WTC11 (cell line): Measurements from ENCODE around the gene LZIC. TPM values are rescaled to one million over a fixed set of nuclear protein-coding genes. Genes with fewer than 3 reads are reported as not detected.

Experiments used
- ATAC-seq: fragments of 200-7000 bp; cut with Tn5 transposase; 2 replicates; pipeline ENCODE4 v1.10.0; 2021; ENCODE audit warnings: mild to moderate bottlenecking, moderate library complexity
- CTCF ChIA-PET: fragments of 300-600 bp; sonication (Branson Sonifier 250); formaldehyde crosslinking; loops from one replicate; lab custom pipeline; 2021; ENCODE audit warnings: antibody characterized with exemption; lab: Charles Lee
- POLR2A ChIA-PET: fragments of 350-600 bp; sonication (Branson Sonifier 250); formaldehyde crosslinking; loops from one replicate; lab custom pipeline; 2021; ENCODE audit warnings: antibody characterized with exemption; lab: Charles Lee
- DNase-seq: peaks from one replicate; pipeline ENCODE4 v3.0.0; 2021; ENCODE audit warnings: low spot score
- H3K27ac Mint-ChIP-seq: 2 replicates; pipeline ENCODE4 v1.8.0; 2021; ENCODE audit warnings: mixed read lengths
- H3K27me3 Mint-ChIP-seq: 2 replicates; pipeline ENCODE4 v1.8.0; 2021; ENCODE audit warnings: low read depth, mild to moderate bottlenecking, moderate library complexity, mixed read lengths
- H3K36me3 Mint-ChIP-seq: 2 replicates; pipeline ENCODE4 v1.8.0; 2021; ENCODE audit warnings: mixed read lengths
- H3K4me1 Mint-ChIP-seq: 2 replicates; pipeline ENCODE4 v1.8.0; 2022; ENCODE audit warnings: mixed read lengths
- H3K4me3 Mint-ChIP-seq: 2 replicates; pipeline ENCODE4 v1.8.0; 2021; ENCODE audit warnings: mild to moderate bottlenecking, moderate library complexity, mixed read lengths
- H3K9me3 Mint-ChIP-seq: 2 replicates; pipeline ENCODE4 v1.8.0; 2021; ENCODE audit warnings: mixed read lengths
- ELF4 ChIP-seq: sonication (generic); formaldehyde crosslinking; IDR thresholded peaks from 2 replicates; pipeline ENCODE4 v1.8.1; 2022; ENCODE audit warnings: low read depth, mild to moderate bottlenecking, moderate library complexity, missing genetic modification reagents
- EMX1 ChIP-seq: fragments of 250-450 bp; sonication (Bioruptor Pico); IDR thresholded peaks from 2 replicates; pipeline ENCODE4 v1.8.0; 2021; ENCODE audit warnings: mild to moderate bottlenecking
- FOXK1 ChIP-seq: sonication (generic); formaldehyde crosslinking; IDR thresholded peaks from 2 replicates; pipeline ENCODE4 v1.8.0; 2022; ENCODE audit warnings: mild to moderate bottlenecking, moderate library complexity, missing genetic modification reagents
- GABPB1 ChIP-seq: sonication (generic); formaldehyde crosslinking; IDR thresholded peaks from 2 replicates; pipeline ENCODE4 v1.8.1; 2023; ENCODE audit warnings: mild to moderate bottlenecking, missing genetic modification reagents
- HMGA2 ChIP-seq: fragments of 250-450 bp; sonication (Bioruptor Pico); IDR thresholded peaks from 2 replicates; pipeline ENCODE4 v1.4.0; 2021; ENCODE audit warnings: mild to moderate bottlenecking, moderate library complexity
- JAZF1 ChIP-seq: fragments of 250-450 bp; sonication (Bioruptor Pico); IDR thresholded peaks from 2 replicates; pipeline ENCODE4 v1.9.0; 2021; ENCODE audit warnings: moderate library complexity, mild to moderate bottlenecking, inconsistent platforms
- NFYB ChIP-seq: sonication (generic); formaldehyde crosslinking; conservative IDR thresholded peaks from 2 replicates; pipeline ENCODE4 v1.8.0; 2022; ENCODE audit warnings: low read depth, missing genetic modification reagents
- NR1H2 ChIP-seq: sonication (generic); formaldehyde crosslinking; IDR thresholded peaks from 2 replicates; pipeline ENCODE4 v1.9.0; 2021; ENCODE audit warnings: mild to moderate bottlenecking, moderate library complexity, missing genetic modification reagents
- PREB ChIP-seq: sonication (generic); formaldehyde crosslinking; IDR thresholded peaks from 2 replicates; pipeline ENCODE4 v1.8.1; 2022; ENCODE audit warnings: mild to moderate bottlenecking, missing genetic modification reagents, moderate library complexity, borderline replicate concordance
- SMAD3 ChIP-seq: sonication (generic); formaldehyde crosslinking; IDR thresholded peaks from 2 replicates; pipeline ENCODE4 v1.8.0; 2022; ENCODE audit warnings: missing genetic modification reagents, mild to moderate bottlenecking, borderline replicate concordance
- SMAD4 ChIP-seq: sonication (generic); formaldehyde crosslinking; IDR thresholded peaks from 2 replicates; pipeline ENCODE4 v1.8.0; 2022; ENCODE audit warnings: mild to moderate bottlenecking, missing genetic modification reagents
- SOX15 ChIP-seq: fragments of 250-450 bp; sonication (Bioruptor Pico); IDR thresholded peaks from 2 replicates; pipeline ENCODE4 v1.9.0; 2021; ENCODE audit warnings: mild to moderate bottlenecking
- ZNF281 ChIP-seq: sonication (generic); formaldehyde crosslinking; IDR thresholded peaks from 2 replicates; pipeline ENCODE4 v1.8.0; 2023; ENCODE audit warnings: mild to moderate bottlenecking, missing genetic modification reagents
- ZNF317 ChIP-seq: sonication (generic); formaldehyde crosslinking; IDR thresholded peaks from 2 replicates; pipeline ENCODE4 v1.8.1; 2023; ENCODE audit warnings: low read depth, mild to moderate bottlenecking, moderate library complexity, missing genetic modification reagents, borderline replicate concordance
- ZNF423 ChIP-seq: fragments of 250-450 bp; sonication (Bioruptor Pico); IDR thresholded peaks from 2 replicates; pipeline ENCODE4 v2.1.2; 2022; ENCODE audit warnings: mild to moderate bottlenecking, moderate library complexity
- ZNF512 ChIP-seq: sonication (generic); formaldehyde crosslinking; IDR thresholded peaks from 2 replicates; pipeline ENCODE4 v1.8.1; 2022; ENCODE audit warnings: missing genetic modification reagents, borderline replicate concordance
- ZNF532 ChIP-seq: fragments of 250-450 bp; sonication (Bioruptor Pico); IDR thresholded peaks from 2 replicates; pipeline ENCODE4 v1.9.0; 2021; ENCODE audit warnings: mild to moderate bottlenecking, borderline replicate concordance
- total RNA-seq: library from RNA; stranded (reverse); gene quantifications from 3 replicates; pipeline ENCODE4 v1.2.3, GENCODE V29; 2021
- TF ChIP-seq, protein P1 (sequence below): sonication (generic); formaldehyde crosslinking; IDR thresholded peaks from 2 replicates; pipeline ENCODE4 v1.8.1; 2022; ENCODE audit warnings: low read depth, missing genetic modification reagents, borderline replicate concordance

LZIC gene
- total RNA-seq, 1 experiment from 2014 or later: 16.9 TPM

- TF ChIP-seq PREB: no peak
These were observed 41.8 kb downstream of the LZIC start (continued) for GRCh38 chr1:9901148-9902059.

DNA sequence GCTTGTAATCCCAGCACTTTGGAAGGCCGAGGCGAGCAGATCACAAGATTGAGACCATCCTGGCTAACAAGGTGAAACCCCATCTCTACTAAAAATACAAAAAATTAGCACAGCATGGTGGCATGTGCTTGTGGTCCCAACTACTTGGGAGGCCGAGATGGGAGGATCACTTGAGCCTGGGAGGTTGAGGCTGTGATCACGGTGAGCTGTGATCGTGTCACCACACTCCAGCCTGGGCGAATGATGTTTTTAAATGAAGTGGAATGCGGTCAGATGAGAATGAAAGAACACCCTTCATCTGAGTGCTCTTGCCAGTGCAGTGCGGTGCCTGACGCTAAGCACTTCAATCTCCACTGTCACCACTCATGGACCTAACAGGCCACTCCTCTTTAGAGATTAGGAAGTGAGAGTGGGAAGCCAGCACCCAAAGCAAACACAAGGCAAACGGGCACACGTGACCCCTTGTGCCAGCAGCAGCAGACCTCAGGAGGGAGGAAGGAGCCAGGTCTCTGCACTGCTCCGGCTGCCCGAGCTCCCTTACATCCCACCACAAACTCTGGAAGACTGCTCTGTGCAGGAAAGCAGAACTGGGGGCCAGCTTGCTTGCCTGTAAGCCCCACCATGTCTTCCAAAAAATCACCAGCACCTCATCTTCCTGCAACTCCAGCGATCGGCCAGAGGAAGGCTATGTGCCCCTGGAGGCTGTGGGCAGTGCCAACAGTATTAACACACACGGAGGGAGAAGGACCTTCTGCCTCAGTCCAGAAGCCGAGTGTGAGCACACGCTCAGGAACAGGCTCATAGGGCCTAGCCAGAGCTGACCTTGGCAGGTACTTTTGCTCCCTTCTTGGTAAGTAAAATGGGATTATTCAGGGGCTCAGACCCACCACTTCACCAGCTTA, 42.8 kb downstream of the LZIC start:
- Mint-ChIP-seq H3K4me3 (no peak overlapping the region), H3K27me3 (no peaks in the 10 kb centered on the region), H3K36me3 (no peaks in the 10 kb centered on the region), H3K4me1 (peaks cover 4% of the 10 kb centered on the region), H3K27ac (peak overlapping the region; percentile 64; the same call in 1 of the 2 replicates), H3K9me3 (no peaks in the 10 kb centered on the region)
- ATAC-seq (no peak), DNase-seq (no peak)
- ChIA-PET POLR2A (no interaction called here), CTCF (interaction anchor here (1.0 kb wide), 1 partner anchor 90 kb away, joined by 3 read pairs; no protein-coding TSS in a partner anchor)
- TF ChIP-seq, protein P1, sequence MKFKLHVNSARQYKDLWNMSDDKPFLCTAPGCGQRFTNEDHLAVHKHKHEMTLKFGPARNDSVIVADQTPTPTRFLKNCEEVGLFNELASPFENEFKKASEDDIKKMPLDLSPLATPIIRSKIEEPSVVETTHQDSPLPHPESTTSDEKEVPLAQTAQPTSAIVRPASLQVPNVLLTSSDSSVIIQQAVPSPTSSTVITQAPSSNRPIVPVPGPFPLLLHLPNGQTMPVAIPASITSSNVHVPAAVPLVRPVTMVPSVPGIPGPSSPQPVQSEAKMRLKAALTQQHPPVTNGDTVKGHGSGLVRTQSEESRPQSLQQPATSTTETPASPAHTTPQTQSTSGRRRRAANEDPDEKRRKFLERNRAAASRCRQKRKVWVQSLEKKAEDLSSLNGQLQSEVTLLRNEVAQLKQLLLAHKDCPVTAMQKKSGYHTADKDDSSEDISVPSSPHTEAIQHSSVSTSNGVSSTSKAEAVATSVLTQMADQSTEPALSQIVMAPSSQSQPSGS (CRISPR knock-in tag): no peak
- TF ChIP-seq SOX15 (CRISPR knock-in tag) (no peak), NR1H2 (CRISPR knock-in tag) (no peak), GABPB1 (CRISPR knock-in tag) (no peak), HMGA2 (CRISPR knock-in tag) (no peak), FOXK1 (CRISPR knock-in tag) (no peak)

- no peaks in the 10 kb centered on the region for H3K36me3 Mint-ChIP-seq
- no peak for ATAC-seq
- H3K27me3 Mint-ChIP-seq: no peaks in the 10 kb centered on the region
- ChIA-PET POLR2A (interaction anchor here (0.6 kb wide), 1 partner anchor 21 kb away, joined by 3 read pairs; no protein-coding TSS in a partner anchor), CTCF (interaction anchor here (1.3 kb wide), 1 partner anchor 172 kb away, joined by 4 read pairs; no protein-coding TSS in a partner anchor)
- DNase-seq: no peak
- H3K4me3 Mint-ChIP-seq: no peak overlapping the region
- peaks cover 38% of the 10 kb centered on the region for H3K4me1 Mint-ChIP-seq
- H3K9me3 Mint-ChIP-seq: no peaks in the 10 kb centered on the region
- peak overlapping the region; percentile 62 for H3K27ac Mint-ChIP-seq
- TF ChIP-seq ZNF281 (CRISPR knock-in tag): no peak
- no peak for TF ChIP-seq JAZF1 (CRISPR knock-in tag)
- no peak for TF ChIP-seq SMAD3 (CRISPR knock-in tag)
- TF ChIP-seq NFYB (CRISPR knock-in tag): no peak
- no peak for TF ChIP-seq ZNF317 (CRISPR knock-in tag)
- TF ChIP-seq ZNF532 (CRISPR knock-in tag): no peak
- no peak for TF ChIP-seq EMX1 (CRISPR knock-in tag)
- TF ChIP-seq ZNF512 (CRISPR knock-in tag): no peak
- TF ChIP-seq SMAD4 (CRISPR knock-in tag): no peak
- no peak for TF ChIP-seq ZNF423 (CRISPR knock-in tag)
- no peak for TF ChIP-seq ELF4 (CRISPR knock-in tag)
These were observed 49.1 kb downstream of the LZIC start for GRCh38 chr1:9894115-9894514.
